H9 (cell line): ENCODE data around the gene CSAD. TPM values are rescaled to one million over a fixed set of nuclear protein-coding genes. Genes with fewer than 3 reads are reported as not detected.

ENCODE experiments used
- DNase-seq: peaks from one replicate; pipeline ENCODE4 v3.0.0-alpha.2; 2017
- H2AFZ ChIP-seq: one replicate; pipeline ENCODE4 v1.6.1; 2013; ENCODE audit warnings: mild to moderate bottlenecking, low read length, control low read depth, moderate library complexity
- H2AK5ac ChIP-seq: 2 replicates; pipeline ENCODE4 v1.6.1; 2013; ENCODE audit warnings: low read length, control low read depth, mixed read lengths; ENCODE audit not compliant: insufficient read length
- H2BK120ac ChIP-seq: one replicate; pipeline ENCODE4 v1.6.1; 2013; ENCODE audit warnings: low read depth, mild to moderate bottlenecking, low read length, control low read depth, inconsistent platforms; ENCODE audit not compliant: poor library complexity, severe bottlenecking
- H2BK12ac ChIP-seq: 2 replicates; pipeline ENCODE4 v1.6.1; 2013; ENCODE audit warnings: low read length, control low read depth, mixed read lengths, low read depth; ENCODE audit not compliant: insufficient read length
- H2BK15ac ChIP-seq: 2 replicates; pipeline ENCODE4 v1.6.1; 2013; ENCODE audit warnings: low read depth, low read length, control low read depth
- H2BK20ac ChIP-seq: one replicate; pipeline ENCODE4 v1.6.1; 2013; ENCODE audit warnings: low read depth, mild to moderate bottlenecking, low read length, control low read depth, inconsistent platforms; ENCODE audit not compliant: poor library complexity, severe bottlenecking
- H2BK5ac ChIP-seq: 2 replicates; pipeline ENCODE4 v1.6.1; 2013; ENCODE audit warnings: low read length, control low read depth, mixed read lengths; ENCODE audit not compliant: insufficient read length
- H3K14ac ChIP-seq: 2 replicates; pipeline ENCODE4 v1.6.1; 2013; ENCODE audit warnings: low read length, control low read depth; ENCODE audit not compliant: insufficient read depth
- H3K18ac ChIP-seq: 2 replicates; pipeline ENCODE4 v1.6.1; 2013; ENCODE audit warnings: low read depth, mild to moderate bottlenecking, mixed read lengths, low read length, control low read depth; ENCODE audit not compliant: insufficient read length
- H3K23ac ChIP-seq: 2 replicates; pipeline ENCODE4 v1.6.1; 2013; ENCODE audit warnings: low read length, control low read depth, mixed read lengths, low read depth; ENCODE audit not compliant: insufficient read length
- H3K23me2 ChIP-seq: 2 replicates; pipeline ENCODE4 v1.6.1; 2013; ENCODE audit warnings: low read depth, mild to moderate bottlenecking, mixed read lengths, low read length, control low read depth; ENCODE audit not compliant: insufficient read length, poor library complexity, severe bottlenecking
- H3K27ac ChIP-seq: 2 replicates; pipeline ENCODE4 v1.5.1; 2013; ENCODE audit warnings: low read length, control low read depth, mixed read lengths, low read depth; ENCODE audit not compliant: insufficient read length
- H3K27me3 ChIP-seq: 2 replicates; pipeline ENCODE4 v1.6.1; 2013; ENCODE audit warnings: low read length, control low read depth, inconsistent platforms; ENCODE audit not compliant: insufficient read depth
- H3K4ac ChIP-seq: 2 replicates; pipeline ENCODE4 v1.6.1; 2013; ENCODE audit warnings: low read depth, mild to moderate bottlenecking, control low read depth, inconsistent platforms, low read length, moderate library complexity
- H3K4me1 ChIP-seq: 2 replicates; pipeline ENCODE4 v1.6.1; 2013; ENCODE audit warnings: low read length, control low read depth, inconsistent platforms; ENCODE audit not compliant: insufficient read depth
- H3K4me2 ChIP-seq: 2 replicates; pipeline ENCODE4 v1.6.1; 2013; ENCODE audit warnings: low read length, control low read depth, mixed read lengths; ENCODE audit not compliant: insufficient read length, insufficient read depth
- H3K56ac ChIP-seq: 2 replicates; pipeline ENCODE4 v1.6.1; 2013; ENCODE audit warnings: low read depth, mild to moderate bottlenecking, mixed read lengths, low read length, control low read depth; ENCODE audit not compliant: insufficient read length
- H3K79me1 ChIP-seq: 2 replicates; pipeline ENCODE4 v1.6.1; 2013; ENCODE audit warnings: low read depth, mild to moderate bottlenecking, moderate library complexity, low read length, control low read depth, inconsistent platforms; ENCODE audit not compliant: insufficient read depth, poor library complexity, severe bottlenecking
- H3K79me2 ChIP-seq: 2 replicates; pipeline ENCODE4 v1.6.1; 2013; ENCODE audit warnings: low read length, control low read depth, inconsistent platforms; ENCODE audit not compliant: insufficient read depth
- H3K9ac ChIP-seq: 2 replicates; pipeline ENCODE4 v1.6.1; 2013; ENCODE audit warnings: low read length, control low read depth, mixed read lengths; ENCODE audit not compliant: insufficient read length; ENCODE audit errors: extremely low read depth
- H3K9me3 ChIP-seq: one replicate; pipeline ENCODE4 v1.6.1; 2013; ENCODE audit warnings: low read depth, low read length, inconsistent platforms; ENCODE audit not compliant: control insufficient read depth
- H3T11ph ChIP-seq: one replicate; pipeline ENCODE4 v1.6.1; 2013; ENCODE audit warnings: mild to moderate bottlenecking, low read length, control low read depth, inconsistent platforms
- H4K20me1 ChIP-seq: one replicate; pipeline ENCODE4 v1.6.1; 2013; ENCODE audit not compliant: control insufficient read depth, insufficient read length, insufficient read depth
- H4K5ac ChIP-seq: 2 replicates; pipeline ENCODE4 v1.6.1; 2013; ENCODE audit warnings: low read depth, mild to moderate bottlenecking, mixed read lengths, low read length, control low read depth; ENCODE audit not compliant: insufficient read length
- H4K8ac ChIP-seq: replicated peaks from 2 replicates; pipeline ENCODE4 v1.6.1; 2013; ENCODE audit warnings: low read length, control low read depth, mixed read lengths, low read depth; ENCODE audit not compliant: insufficient read length
- H4K91ac ChIP-seq: 2 replicates; pipeline ENCODE4 v1.6.1; 2013; ENCODE audit warnings: low read depth, mild to moderate bottlenecking, moderate library complexity, mixed read lengths, low read length, control low read depth; ENCODE audit not compliant: insufficient read length
- H3K27ac Mint-ChIP-seq, 3 experiments: 2 replicates in 2 of 3; 3 replicates in 1 of 3; pipeline ENCODE4 v1.8.0; 2020 to 2021; ENCODE audit warnings: mixed read lengths in 3 of 3, mild to moderate bottlenecking in 1 of 3, moderate library complexity in 1 of 3
- H3K27me3 Mint-ChIP-seq: 2 replicates; pipeline ENCODE4 v1.8.0; 2021; ENCODE audit warnings: low read depth, mild to moderate bottlenecking, moderate library complexity, mixed read lengths
- H3K36me3 Mint-ChIP-seq, 3 experiments: 2 replicates in 2 of 3; 3 replicates in 1 of 3; pipeline ENCODE4 v1.8.0; 2020 to 2021; ENCODE audit warnings: low read depth in 3 of 3, mixed read lengths in 3 of 3; ENCODE audit not compliant: insufficient read depth in 1 of 3
- H3K4me1 Mint-ChIP-seq, 2 experiments: 2 replicates each; pipeline ENCODE4 v1.8.0; 2020; ENCODE audit warnings: mixed read lengths in 2 of 2
- H3K4me3 Mint-ChIP-seq, 2 experiments: 2 replicates in 1 of 2; 3 replicates in 1 of 2; pipeline ENCODE4 v1.8.0; 2020 to 2021; ENCODE audit warnings: mild to moderate bottlenecking in 2 of 2, mixed read lengths in 2 of 2, moderate library complexity in 1 of 2
- H3K9me3 Mint-ChIP-seq, 2 experiments: 2 replicates in 1 of 2; 3 replicates in 1 of 2; pipeline ENCODE4 v1.8.0; 2020; ENCODE audit warnings: mild to moderate bottlenecking in 2 of 2, mixed read lengths in 2 of 2, moderate library complexity in 1 of 2
- CTCF ChIP-seq: fragments of 200-600 bp; sonication (generic); conservative IDR thresholded peaks from 3 replicates; pipeline ENCODE4 v1.8.0; 2021; ENCODE audit warnings: antibody characterized with exemption, mild to moderate bottlenecking
- WGBS: extraction: QIAGEN DNeasy Blood & Tissue Kit; methylation state at CpG from one replicate; pipeline ENCODE4 v1.1.7; 2013; ENCODE audit warnings: missing lambda C conversion rate, low lambda C conversion rate, mixed read lengths; ENCODE audit not compliant: insufficient read length; ENCODE audit errors: extremely low coverage; 5-methylcytosine and 5-hydroxymethylcytosine counted together
- total RNA-seq: library from RNA; stranded (reverse); gene quantifications from 2 replicates; pipeline ENCODE4 v1.2.1, GENCODE V29; 2021

CSAD gene
- total RNA-seq, 1 experiment from 2014 or later = 7.4 TPM

DNA sequence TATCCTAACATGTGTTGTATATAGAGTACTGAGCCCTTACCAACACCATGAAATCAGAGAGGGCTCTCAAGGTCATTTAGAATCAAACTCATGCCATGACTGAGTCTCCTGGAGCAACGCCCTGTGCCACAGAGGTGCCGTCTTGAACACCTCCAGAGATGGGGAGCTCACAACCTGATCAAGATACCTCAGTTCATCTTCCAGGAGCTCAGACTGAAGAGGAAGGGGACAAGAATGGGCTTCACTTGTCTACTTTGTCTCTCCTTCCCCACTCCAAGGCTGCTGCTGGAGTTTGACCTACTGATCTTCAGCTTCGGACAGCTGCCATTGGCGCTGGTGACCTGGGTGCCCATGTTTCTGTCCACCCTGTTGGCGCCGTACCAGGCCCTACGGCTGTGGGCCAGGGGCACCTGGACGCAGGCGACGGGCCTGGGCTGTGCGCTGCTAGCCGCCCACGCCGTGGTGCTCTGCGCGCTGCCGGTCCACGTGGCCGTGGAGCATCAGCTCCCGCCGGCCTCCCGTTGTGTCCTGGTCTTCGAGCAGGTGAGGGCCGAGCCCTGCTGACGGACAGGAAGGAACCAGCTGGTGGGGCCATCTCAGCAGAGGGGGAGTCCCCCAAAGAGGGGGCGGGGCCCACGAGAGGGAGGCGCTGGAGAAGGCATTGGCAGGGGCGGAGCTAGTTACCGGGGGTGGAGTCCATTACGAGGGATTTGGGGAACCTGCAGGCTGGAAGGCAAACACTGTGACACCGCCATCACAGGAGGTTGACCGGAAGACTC is 65.4 kb downstream of the CSAD start:
- no peaks in the 10 kb centered on the region for H4K20me1 ChIP-seq
- no peak overlapping the region for H3T11ph ChIP-seq
- no peak overlapping the region for H2BK20ac ChIP-seq
- no peaks in the 10 kb centered on the region for H3K9me3 ChIP-seq
- H3K14ac ChIP-seq = no peak overlapping the region
- no peak overlapping the region for H4K8ac ChIP-seq
- no peak overlapping the region for H3K56ac ChIP-seq
- no peak overlapping the region for H2AK5ac ChIP-seq
- H3K79me1 ChIP-seq = no peaks in the 10 kb centered on the region
- H3K4me2 ChIP-seq = no peak overlapping the region
- no peak overlapping the region; the same call in 1 of the 2 replicates for H2BK15ac ChIP-seq
- H3K23me2 ChIP-seq = no peaks in the 10 kb centered on the region
- no peak overlapping the region for H2BK12ac ChIP-seq
- DNase-seq = peak; percentile 96
- no peak overlapping the region for H2AFZ ChIP-seq
- H4K5ac ChIP-seq = no peak overlapping the region
- H3K4ac ChIP-seq = no peak overlapping the region
- H3K79me2 ChIP-seq = no peaks in the 10 kb centered on the region
- no peak for TF ChIP-seq CTCF
- peaks cover under 1 to 5% of the 10 kb centered on the region in 2 experiments; a peak in 3 of 5 replicates for H3K9me3 Mint-ChIP-seq
- no peak overlapping the region for H3K18ac ChIP-seq
- H3K4me1 Mint-ChIP-seq = peaks cover 0 to 5% of the 10 kb centered on the region in 2 experiments; a peak in 2 of 4 replicates
- H3K36me3 Mint-ChIP-seq = no peaks in the 10 kb centered on the region
- no peak overlapping the region for H3K27ac ChIP-seq
- H3K4me3 Mint-ChIP-seq = no peak overlapping the region
- no peak overlapping the region for H2BK5ac ChIP-seq
- H3K9ac ChIP-seq = no peak overlapping the region
- H3K27me3 Mint-ChIP-seq = peaks cover 24% of the 10 kb centered on the region
- no peak overlapping the region for H3K23ac ChIP-seq
- no peak overlapping the region for H3K27ac Mint-ChIP-seq
- H3K27me3 ChIP-seq = no peaks in the 10 kb centered on the region
- H4K91ac ChIP-seq = no peak overlapping the region
- no CpG with 5 or more reads among the region's 33 CpGs for WGBS
- H2BK120ac ChIP-seq = no peak overlapping the region
- H3K4me1 ChIP-seq = no peaks in the 10 kb centered on the region
